Measurements from ENCODE around the gene PEAK3.
A peak's percentile ranks its signal among the peaks of the same experiment; 100 is the strongest.

Gene PEAK3, protein sequence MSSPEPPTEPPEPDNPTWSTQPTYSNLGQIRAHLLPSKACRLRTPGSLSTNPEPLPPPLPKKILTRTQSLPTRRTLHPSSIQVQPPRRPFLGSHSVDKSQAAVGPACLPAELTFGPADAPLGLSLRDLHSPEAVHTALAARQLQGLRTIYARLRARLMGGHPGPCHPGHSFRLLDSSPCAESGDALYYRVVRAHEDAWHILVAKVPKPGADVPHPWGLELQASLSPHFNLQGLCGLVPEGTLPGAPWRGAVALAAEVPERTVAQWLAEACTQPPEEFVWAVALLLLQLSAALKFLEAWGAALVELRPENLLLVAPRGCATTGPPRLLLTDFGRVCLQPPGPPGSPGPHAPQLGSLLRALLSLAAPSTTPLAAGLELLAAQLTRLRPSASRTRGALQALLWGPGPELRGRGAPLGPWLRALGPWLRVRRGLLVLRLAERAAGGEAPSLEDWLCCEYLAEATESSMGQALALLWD

DNA sequence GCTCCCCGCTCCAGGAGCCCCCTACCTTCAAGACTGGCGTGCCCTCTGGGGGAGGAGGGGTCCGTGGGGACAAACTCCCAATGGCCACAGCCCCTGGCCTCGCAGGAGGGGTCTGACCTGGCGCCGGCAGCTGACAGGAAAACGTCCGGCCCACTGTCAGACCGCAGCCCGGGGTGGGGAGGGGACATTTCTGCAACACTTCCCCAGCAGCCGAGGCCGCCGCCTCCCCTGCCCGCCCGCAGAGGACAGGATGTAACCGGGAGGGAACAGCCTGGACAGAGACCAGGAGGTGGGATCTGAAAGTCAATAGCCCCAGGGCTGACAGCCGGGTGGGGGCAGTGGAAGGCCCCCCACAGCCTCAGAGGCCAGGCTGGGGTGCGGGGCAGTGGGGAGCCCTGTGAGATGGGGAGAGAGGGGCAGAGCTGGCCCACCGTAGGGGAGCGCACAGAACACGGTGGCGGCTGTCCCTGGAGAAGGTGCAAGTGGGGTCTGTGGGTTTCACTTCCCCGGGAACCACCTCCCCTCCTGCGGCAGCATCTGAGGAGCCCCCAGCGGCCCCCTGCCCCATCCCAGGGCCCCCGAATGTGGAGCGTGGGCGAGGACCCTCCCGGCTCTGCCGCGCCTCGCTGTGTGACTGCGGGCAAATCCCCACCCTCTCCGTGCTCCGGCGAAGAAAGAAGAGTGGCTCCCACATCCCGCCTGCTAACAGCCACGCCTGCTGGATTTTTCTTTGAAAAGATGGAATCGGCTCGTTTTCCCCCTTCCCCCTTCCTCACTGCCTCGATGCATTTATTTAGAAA, at the start of gene PEAK3:
TSS of gene PEAK3 (minus strand) at position 114 of the 800 bp plus-strand sequence. CDS start 1,244 bp downstream, outside the sequence.
- peak in 20 of 56 donors; percentile 9 to 58 (median 33) for DNase-seq

DNA sequence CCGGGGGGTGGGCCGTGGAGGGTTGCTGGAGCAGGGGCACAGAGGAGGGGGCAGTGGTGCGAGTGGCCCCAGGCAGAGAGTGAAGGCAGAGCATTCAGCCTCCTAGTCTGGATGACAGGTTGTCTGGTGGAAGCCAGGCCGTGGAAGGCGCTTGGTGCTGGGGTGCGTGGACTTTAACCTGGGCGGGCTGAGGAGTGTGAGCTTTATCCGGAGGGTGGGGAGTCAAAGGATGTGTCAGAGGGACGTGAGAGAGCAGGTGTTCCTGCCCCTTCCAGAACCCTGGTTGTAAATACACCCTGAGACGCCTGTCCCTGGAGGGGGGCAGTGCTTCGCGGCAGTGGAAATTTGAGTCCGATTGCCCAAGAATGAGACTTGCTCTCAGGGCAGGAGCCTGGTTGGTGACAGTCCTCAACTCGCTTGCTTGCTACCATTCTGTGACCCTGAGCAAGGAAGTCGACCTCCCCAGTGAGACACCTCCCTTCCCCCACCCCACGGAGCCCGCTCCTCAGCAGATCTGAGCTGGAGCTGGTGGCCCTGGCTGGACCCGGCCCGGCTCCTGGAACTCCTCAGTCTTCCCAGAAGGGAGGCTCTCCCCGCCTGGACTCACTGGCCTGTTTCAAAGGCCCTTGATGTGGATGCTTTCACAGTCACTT, 48.8 kb upstream of the PEAK3 start:
- peak in 4 of 56 donors; percentile 8 to 23 (median 18) for DNase-seq

DNA sequence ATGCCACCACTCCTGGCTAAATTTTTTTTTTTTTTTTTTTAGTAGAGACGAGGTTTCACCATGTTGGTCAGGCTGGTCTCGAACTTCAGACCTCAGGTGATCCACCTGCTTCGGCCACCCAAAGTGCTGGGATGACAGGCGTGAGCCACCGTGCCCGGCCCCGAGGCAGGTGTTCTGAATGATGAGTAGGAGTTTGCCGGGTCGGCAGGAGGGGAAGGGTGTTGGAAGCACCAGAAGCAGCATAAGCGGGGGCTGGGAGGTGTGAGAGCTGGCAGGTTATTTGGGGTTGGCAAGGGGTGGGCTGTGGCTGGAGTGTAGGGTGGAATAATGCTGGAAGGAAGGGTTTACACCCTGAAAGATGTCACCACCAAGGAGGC, 48.3 kb upstream of the PEAK3 start:
- DNase-seq, result no peak

DNA sequence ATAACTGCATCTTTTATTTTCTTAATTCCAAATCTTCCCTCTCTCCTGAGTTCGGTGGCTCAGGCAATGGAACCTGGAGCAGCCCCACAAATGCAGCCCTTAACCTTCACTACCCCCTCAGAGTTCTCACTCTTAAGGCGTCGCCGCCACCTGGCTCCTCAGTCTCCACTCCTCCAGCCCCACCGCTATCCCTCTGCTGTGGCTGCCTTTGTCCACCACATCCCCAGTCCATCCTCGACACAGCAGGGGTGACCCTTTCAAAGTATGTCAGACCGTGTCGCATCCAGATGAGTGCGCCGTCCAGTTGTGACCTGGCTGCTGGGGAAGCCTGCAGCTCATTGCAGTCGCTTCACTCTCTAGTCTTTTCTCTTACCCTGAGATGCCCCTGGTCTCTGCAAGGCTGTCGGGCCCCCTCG, 47.5 kb upstream of the PEAK3 start:
- DNase-seq, result no peak

DNA sequence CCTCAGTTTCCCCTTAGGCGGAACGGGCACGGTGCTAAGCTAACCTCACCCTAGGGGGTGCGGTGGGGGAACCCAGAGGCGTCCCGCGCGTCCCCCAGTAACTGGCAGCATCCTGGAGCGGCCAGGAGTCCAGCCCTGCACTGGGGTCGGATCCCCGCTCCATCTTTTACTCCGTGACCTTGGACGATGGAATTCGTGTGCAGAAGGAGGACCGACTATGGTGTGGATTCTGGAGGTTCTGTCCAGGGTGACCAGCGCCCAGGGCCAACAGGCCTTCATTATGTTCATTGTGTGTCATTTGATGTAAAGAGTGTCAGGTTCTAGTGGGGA, 47.1 kb upstream of the PEAK3 start:
- DNase-seq, result no peak

DNA sequence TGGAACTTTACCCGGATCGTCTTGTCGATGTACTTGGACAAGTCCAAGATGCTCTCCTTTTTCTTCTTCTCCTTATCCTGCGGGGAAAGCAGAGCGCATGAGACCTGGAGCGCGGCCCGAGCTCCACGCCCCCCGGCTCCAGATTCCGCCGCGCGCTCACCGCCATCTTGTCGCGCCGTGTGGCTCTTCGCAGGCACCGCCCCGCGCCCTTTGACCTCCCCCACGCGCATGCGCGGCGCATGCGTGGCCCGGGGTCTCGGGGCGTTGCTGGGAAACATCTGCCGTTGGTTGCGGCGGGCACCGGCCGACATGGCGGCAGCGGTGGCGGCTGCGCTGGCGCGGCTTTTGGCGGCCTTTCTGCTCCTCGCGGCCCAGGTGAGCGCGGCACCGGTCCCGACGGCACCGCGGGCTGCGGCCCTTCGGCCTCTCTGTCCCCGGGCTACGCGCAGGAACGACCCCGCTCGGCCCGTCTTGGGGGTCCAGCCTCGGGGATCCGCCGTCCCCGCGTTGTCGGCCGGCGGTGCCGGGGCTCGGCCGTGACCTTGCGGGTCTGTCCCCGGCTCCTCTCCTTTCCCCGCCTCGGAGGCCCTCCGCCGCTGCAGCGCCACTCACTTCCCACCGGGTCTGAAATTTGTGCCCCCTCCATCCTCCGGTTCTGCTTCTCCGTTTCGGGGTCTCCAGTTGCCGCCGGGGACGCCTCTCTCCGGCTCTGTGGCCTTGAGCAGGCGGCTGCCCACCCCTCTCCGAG, 46.6 kb upstream of the PEAK3 start, which contains the start of the genes LSM7 and SPPL2B:
TSS of gene LSM7 (minus strand) at position 186 of the 748 bp plus-strand sequence. CDS start at position 166, 20 bp downstream.
TSS of gene SPPL2B (plus strand) at position 284 of the 748 bp plus-strand sequence. CDS start at position 310, 26 bp downstream.
- peak; percentile 24 to 94 (median 79) for DNase-seq

DNA sequence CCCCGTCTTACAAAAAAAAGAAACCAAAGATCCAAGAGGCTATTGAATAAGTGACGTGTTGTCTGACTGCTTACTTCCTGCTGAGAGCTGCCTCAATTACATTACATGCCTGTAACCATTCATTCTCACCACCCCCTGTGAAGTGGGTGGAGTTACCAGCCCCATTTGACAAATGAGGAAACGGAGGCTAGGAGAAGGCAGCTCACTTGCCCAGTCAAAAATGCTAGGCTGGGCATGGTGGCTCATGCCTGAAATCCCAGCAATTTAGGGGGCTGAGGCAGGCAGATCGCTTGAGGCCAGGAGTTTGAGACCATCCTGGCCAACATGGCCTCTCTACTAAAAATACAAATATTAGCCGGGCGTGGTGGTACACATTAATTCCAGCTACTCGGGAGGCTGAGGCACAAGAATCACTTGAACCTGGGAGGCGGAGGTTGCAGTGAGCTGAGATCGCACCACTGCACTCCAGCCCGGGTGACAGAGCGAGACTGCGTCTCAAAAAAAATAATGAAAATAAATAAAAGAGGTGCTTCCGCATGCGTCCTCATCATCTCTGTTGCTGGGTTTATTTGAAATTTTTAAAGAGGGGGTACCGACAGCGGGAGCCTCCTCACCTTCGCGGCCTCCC, 45.9 kb upstream of the PEAK3 start:
- peak in 29 of 56 donors; percentile 14 to 69 (median 35) for DNase-seq

DNA sequence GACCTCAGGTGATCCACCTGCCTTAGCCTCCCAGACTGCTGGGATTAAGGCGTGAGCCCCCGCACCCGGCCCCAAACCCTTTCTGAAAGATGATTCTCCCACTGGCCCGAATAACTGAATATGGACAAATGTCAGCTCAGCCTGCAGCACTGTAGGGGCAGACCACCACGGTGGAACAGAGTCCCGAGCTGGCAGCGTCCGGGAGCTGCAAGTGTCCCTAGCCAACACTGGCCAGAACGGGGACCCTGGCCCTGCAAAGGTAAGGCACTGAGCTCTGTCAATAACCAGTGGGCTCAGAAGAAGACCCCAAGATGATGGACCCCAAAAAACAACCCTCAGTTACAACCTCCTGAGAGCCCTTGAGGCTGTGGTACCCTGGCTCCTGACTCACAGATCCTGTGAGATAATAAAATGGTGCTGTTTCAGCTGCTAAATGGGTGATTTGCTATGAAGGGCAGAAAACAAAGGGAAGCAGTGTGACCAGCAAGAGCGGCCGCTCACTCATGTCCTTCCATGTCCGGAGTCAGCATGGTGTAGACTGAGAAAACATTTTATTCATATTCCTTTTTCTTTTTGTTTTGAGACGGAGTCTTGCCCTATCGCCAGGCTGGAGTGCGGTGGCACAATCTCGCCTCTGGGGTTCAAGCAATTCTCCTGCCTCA, 44.9 kb upstream of the PEAK3 start:
- DNase-seq, result no peak

DNA sequence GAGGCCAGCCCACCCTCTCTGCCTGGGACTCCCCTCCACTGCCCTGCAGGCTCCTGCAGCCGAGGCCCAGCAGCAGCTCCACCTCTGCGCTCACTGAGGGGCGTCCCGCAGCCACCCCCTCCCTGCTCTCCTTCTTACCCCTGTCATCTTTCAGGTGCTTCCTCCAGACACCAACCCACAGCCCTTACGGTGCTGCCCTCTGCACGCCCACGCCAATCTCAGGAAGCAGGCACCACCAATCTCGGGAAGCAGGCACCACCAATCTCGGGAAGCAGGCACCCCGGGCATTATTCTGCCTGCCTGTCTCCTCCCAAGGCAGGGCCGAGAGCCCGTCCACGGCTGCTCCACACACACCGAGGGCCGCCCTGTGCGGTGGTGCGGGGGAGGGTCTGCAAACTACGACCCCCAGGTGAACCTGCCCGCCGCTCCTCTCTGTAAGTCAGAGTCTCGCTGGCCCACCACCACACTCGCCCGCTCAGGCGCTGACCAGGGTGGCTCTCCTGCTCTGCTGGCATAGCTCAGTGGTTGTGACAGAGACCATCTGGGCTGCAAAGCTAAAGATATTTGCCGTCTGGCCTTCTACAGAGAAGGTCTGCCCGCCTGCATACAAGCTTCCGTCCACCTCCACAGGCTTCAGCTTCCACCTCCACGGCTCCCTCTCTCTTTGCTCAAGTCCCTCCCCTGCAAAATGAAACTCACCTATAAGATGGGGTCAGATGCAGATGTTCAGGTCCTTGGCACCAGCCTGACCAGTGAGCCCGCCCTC, 43.5 kb upstream of the PEAK3 start:
- no peak for DNase-seq

DNA sequence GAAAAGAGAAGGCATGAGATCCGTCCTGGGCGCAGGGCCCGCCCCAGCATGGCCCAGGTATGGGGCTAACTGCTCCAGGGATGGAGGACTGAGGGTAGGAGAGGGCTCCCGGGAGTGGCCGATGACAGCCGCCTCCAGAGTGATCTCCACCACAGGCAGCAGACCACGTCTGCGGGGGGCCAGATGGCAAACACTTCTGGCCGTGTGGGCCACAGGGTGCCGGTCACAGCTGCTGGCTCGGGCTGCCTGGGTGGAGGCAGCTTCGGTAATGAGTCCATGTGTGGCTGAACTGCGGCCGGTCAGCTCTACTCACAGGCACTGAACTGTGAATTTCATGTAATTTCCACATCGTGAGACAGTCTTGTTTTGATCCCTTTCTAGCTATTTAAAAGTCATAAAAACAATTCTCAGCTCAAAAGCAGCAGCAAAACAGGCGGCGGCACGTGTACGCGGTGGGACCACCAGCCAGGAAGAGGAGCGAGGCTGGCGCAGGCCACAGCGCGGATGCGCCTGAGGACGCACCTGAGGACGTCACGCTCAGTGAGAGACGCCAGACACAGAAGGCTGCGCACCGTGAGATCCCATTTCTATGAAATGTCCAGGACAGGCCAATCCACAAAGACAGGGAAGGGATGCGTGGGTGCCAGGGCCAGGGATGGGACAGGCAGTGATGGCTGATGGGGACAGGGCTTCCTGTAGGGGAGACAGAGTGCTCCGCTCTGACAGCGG, 42.4 kb upstream of the PEAK3 start:
- no peak for DNase-seq

DNA sequence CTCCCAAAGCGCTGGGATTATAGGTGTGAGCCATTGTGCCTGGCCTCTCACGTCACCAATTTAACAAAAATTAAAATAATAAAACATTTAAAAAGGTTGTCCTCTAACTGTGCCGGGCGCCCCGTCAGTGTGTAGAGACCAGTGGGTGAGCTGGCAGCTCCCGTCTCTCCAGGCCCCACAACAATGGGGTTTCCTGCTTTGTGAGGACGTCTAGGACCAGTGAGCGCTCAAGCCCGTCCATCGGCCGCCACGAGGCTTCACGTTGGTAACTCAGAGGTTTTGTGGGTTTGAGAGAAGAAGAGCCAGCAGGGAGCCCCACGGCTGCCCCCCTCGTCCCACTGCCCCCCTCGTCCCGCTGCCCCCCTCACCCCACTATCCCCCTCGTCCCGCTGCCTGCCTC, 41.7 kb upstream of the PEAK3 start:
- DNase-seq, result no peak

DNA sequence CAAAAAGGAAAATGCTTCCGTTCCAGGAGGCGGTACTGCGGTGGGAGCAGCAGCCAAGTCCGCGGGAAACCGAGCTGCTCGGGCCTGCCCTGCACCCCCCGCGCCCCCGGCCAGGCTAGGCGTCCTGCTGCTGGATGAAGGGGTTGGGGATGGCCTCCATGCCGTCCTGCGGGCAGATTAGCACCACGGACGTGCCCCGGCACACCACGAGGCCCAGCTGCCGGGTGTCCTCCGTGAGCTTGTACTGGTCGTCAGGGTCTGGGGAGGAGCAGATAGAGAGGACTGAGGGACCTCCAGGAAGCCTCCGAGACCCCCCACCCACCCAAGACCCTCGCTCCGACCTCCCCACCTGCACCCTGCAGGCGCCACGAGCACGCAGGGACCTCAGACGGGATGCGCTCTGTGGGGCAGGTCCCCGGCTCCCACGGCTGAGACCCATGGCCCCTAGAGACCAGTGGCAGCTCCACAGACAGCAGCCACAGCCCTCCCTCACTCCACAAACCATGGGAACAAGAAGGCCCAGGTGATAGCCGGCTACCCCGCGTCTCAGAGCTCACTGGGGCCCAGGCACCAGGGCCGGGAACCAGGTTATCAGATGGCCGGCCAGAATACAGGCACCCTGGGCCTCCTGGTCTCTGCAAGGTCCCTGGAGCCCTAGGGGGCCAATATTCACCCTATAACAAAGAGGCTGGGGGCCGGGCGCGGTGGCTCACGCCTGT, 39.7 kb upstream of the PEAK3 start:
- DNase-seq, result no peak

DNA sequence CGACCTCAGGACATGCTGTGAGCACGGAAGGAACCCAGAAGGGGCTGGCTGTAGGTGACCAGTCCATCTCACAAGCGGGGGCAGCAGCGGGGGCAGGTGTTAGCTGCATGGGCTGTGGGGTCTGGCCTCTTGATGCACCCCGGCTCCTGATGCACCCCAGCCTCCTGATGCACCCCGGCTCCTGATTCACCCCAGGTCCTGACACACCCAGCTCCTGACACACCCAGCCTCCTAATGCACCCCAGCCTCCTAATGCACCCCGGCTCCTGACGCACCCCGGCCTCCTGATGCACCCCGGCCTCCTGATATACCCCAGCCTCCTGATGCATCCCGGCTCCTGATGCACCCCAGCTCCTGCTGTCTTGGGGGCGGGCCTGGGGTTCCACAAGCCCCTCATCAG, 39.0 kb upstream of the PEAK3 start:
- DNase-seq, result no peak

DNA sequence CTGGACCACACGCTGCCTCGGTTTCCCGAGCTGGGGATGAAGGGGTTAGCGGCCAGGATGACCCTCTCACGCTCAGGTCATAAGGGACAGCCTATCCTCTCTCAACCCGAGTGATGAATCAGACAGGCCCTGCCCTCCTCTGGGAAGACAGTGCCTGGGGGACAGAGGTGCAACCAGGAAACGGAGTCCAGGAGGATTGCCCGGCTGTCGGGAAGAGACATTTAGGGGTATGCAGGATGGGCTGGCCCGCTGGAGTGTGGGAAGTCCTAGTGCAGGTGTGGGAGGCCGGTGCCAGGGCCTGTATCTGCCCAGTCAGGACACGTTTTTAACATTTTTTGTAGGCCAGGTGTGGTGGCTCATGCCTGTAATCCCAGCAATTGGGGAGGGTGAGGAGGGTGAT, 38.1 kb upstream of the PEAK3 start:
- no peak for DNase-seq

DNA sequence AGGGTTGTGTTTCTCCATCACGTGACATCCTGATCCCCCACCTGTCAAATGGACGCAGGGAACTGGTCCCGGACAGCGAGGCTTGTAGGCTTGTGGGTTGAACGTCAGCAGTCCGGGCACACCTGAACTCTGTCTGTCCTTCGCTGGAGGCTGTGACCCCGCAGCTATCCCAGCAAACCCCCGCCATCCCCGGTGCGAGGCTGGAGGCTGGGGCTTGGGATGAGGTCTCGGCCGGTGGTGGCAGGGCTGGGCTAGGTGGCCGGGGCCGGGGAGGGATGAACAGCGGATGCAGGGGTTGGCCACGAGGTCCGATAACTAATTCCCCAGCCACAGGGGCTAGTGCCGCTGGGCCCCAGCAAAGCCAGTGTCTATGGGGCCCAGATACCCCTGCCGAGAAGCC, 37.6 kb upstream of the PEAK3 start:
- no peak for DNase-seq

DNA sequence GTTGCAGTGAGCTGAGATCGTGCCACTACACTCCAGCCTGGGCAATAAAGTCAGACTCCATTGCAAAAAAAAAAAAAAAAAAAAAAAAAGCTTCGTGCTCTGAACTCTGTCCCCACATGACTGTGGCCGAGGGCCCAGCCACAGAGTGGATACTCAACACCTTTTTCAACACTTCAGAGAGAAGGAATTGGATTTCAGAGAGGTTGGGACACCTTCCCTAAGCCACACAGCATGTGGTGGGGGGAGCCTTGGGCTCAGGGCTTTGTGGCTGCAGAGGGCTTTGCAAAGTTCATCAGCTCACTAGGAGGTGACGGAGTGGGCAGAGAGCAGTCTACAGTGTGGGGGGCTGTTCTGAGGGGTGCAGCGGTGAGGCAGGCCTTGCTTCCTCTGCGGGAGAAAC, 36.9 kb upstream of the PEAK3 start:
- no peak for DNase-seq

DNA sequence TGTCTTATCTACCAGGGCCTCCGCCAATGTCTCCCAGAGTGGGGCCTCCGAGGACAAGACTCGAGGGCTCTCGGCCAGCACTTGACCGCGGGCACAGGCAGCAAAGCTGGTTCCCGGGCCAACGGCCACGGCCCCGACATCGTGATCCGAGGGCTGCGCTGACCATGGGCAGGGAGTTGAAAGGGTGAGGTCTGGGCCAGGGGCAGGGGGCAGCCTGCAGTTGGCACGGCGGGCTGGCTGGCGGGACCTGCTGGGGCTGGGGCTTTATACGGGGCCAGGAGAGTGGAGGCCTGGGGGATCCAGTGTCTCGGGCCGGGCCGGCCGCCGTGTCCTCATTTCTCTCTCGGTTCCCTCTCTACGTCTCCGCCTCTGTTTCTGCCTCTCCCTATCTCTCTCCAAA, 35.8 kb upstream of the PEAK3 start:
- DNase-seq, result no peak

DNA sequence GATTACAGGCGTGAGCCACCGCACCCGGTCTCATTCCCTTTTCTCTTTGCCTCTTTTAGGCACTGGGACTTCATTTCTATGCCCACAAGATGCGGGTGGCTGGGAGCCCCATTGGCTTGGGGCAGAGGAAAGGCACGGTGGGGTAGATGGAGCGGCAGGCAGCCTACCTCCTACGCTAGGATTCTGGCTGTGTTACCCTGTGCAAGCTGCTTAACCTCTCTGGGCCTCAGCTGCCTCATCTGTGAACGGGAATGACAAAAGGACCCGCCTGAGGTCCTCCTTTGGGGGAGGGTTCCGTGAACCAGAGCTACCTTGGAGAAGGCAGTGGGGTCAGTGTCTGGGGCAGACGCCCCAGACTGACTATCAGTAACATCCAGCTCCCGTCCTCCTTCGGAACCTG, 35.3 kb upstream of the PEAK3 start:
- no peak for DNase-seq

Measured in amygdala (tissue), 56 donors.